Measurements from ENCODE around the gene RHOC. TPM values are rescaled to one million over a fixed set of nuclear protein-coding genes. Genes with fewer than 3 reads are reported as not detected.

RHOC gene
- total and polyA plus RNA-seq, 2 experiments from 2014 or later, result 340 to 610 TPM

DNA sequence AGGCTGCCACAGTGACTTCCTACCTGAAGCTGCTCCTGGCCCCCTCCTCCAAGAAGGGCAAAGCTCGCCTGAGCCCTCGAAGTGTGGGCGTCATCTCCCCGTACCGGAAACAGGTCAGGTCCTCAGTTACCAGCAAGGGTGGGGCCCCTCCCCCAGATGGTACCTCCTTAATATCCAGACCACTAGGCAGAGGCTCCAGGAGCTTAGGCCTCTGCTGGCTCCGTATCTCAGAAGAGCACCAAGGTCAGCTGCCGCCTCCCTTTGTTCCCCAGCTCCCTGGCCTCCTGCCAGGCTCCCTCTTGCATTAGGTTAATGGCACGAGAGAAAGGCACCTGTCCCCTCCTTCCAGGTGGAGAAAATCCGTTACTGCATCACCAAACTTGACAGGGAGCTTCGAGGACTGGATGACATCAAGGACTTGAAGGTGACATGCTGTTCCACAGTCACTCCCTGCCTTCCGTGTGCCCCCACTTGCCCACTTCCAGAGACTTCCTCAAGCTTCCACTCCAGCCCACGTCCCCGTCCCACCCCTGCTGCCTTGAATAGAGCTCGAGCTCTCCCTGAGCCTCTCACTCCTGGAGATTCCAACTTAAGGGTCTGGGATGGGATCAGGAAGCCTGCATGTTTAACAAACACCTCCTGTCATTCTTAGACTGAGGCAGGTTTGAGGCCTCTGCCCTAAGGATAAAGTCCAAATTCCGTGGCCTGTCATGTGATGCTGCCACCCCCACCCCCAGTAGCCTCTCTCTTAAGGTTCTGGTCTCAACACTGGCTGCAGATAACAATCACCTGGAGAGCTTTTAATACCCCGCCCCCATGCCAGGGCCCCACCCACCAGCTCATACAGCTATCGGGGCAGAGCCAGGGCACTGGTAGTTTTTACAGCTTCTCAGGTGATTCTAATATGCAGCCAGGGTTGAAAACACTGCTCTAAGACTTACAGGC is 8.3 kb downstream of the RHOC start:
- Histone ChIP-seq H3K27me3 (no peaks in the 10 kb centered on the region), H3K79me2 (peaks cover 16% of the 10 kb centered on the region), H3K4me2 (peak overlapping the region; percentile 47), H3K36me3 (replicated peaks; ENCODE audit: insufficient read depth, low read depth) (no peaks in the 10 kb centered on the region), H2AFZ (no peak overlapping the region), H3K4me3 (no peak overlapping the region), H3K9me3 (ENCODE audit: low read depth) (no peaks in the 10 kb centered on the region), H3K9me2 (replicated peaks; ENCODE audit: insufficient read depth) (no peaks in the 10 kb centered on the region), H3K4me1 (ENCODE audit: insufficient read depth) (peaks cover 61% of the 10 kb centered on the region), H3K27ac (peak overlapping the region; percentile 97), H4K20me1 (ENCODE audit: insufficient read depth, poor library complexity, severe bottlenecking) (no peaks in the 10 kb centered on the region)
- 46% methylated on average over 17 of the region's 17 CpGs for WGBS (ENCODE audit: low lambda C conversion rate, missing lambda C conversion rate)
- DNase-seq (ENCODE audit: low spot score), result peak; percentile 92
- no peak for TF ChIP-seq EZH2 (IDR thresholded peaks at IDR 0.05; ENCODE audit: borderline replicate concordance)
- no peak for TF ChIP-seq EZH2phosphoT487 (IDR thresholded peaks at IDR 0.05; ENCODE audit: low read depth, severe bottlenecking, unreplicated experiment)
- TF ChIP-seq, protein P1, sequence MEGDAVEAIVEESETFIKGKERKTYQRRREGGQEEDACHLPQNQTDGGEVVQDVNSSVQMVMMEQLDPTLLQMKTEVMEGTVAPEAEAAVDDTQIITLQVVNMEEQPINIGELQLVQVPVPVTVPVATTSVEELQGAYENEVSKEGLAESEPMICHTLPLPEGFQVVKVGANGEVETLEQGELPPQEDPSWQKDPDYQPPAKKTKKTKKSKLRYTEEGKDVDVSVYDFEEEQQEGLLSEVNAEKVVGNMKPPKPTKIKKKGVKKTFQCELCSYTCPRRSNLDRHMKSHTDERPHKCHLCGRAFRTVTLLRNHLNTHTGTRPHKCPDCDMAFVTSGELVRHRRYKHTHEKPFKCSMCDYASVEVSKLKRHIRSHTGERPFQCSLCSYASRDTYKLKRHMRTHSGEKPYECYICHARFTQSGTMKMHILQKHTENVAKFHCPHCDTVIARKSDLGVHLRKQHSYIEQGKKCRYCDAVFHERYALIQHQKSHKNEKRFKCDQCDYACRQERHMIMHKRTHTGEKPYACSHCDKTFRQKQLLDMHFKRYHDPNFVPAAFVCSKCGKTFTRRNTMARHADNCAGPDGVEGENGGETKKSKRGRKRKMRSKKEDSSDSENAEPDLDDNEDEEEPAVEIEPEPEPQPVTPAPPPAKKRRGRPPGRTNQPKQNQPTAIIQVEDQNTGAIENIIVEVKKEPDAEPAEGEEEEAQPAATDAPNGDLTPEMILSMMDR (IDR thresholded peaks at IDR 0.05; ENCODE audit: poor library complexity), result no peak

DNA sequence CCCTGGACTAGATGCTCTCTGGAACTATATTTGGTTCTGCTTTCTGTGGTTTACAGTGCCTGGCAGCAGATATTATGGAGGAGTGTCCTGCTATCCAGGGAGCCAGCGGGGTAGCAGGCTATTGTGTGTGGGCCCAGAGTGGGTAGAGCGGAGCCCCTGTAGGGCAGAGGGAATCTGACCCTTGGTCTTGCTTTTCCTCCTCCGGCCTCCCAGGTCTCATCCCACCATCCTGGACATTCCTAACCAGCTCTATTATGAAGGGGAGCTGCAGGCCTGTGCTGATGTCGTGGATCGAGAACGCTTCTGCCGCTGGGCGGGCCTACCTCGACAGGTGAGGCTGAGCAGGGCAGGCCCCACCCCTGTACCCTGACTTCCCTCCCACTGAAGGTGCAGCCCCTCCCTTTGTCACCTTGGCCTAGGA is 9.1 kb downstream of the RHOC start:
- Histone ChIP-seq H4K20me1 (ENCODE audit: insufficient read depth, poor library complexity, severe bottlenecking) (no peaks in the 10 kb centered on the region), H3K9me3 (ENCODE audit: low read depth) (no peaks in the 10 kb centered on the region), H3K36me3 (replicated peaks; ENCODE audit: insufficient read depth, low read depth) (no peaks in the 10 kb centered on the region), H2AFZ (no peak overlapping the region), H3K79me2 (peaks cover 8% of the 10 kb centered on the region), H3K9me2 (replicated peaks; ENCODE audit: insufficient read depth) (no peaks in the 10 kb centered on the region), H3K4me1 (ENCODE audit: insufficient read depth) (peaks cover 53% of the 10 kb centered on the region), H3K27me3 (no peaks in the 10 kb centered on the region), H3K27ac (peak overlapping the region; percentile 97), H3K4me3 (no peak overlapping the region), H3K4me2 (peak overlapping the region; percentile 47)
- TF ChIP-seq EZH2 (IDR thresholded peaks at IDR 0.05; ENCODE audit: borderline replicate concordance) (no peak), EZH2phosphoT487 (IDR thresholded peaks at IDR 0.05; ENCODE audit: low read depth, severe bottlenecking, unreplicated experiment) (no peak)
- TF ChIP-seq, protein P1 (IDR thresholded peaks at IDR 0.05; ENCODE audit: poor library complexity), result no peak
- DNase-seq (ENCODE audit: low spot score), result no peak
- WGBS (ENCODE audit: low lambda C conversion rate, missing lambda C conversion rate), result 87% methylated on average over 9 of the region's 9 CpGs

DNA sequence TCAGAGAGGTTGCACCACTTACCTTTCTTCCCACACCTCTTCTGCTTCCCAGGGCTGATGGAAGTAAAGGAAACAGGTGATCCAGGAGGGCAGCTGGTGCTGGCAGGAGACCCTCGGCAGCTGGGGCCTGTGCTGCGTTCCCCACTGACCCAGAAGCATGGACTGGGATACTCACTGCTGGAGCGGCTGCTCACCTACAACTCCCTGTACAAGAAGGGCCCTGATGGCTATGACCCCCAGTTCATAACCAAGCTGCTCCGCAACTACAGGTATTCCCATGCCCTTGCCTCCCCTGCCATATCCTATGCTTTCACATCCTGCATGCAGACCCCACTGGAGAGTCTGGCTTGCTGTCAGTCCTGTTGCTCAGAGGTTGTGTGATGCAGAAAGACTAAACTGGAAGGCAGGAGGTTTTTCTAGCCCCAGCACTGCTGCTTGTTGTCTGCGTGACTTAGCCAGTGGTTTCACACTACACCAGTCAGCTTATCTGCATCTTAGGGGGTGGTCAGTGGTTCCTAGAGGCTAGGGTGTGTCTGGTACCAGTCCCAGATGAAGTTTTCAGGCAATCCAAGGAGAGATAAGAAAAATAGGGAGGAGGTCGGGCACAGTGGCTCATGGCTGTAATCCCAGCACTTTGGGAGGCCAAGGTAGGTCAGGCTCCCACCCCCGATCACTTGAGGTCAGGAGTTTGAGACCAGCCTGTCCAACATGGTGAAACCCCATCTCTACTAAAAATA is 10.2 kb downstream of the RHOC start:
- Histone ChIP-seq H3K4me1 (ENCODE audit: insufficient read depth) (peaks cover 43% of the 10 kb centered on the region), H4K20me1 (ENCODE audit: insufficient read depth, poor library complexity, severe bottlenecking) (no peaks in the 10 kb centered on the region), H3K36me3 (replicated peaks; ENCODE audit: insufficient read depth, low read depth) (no peaks in the 10 kb centered on the region), H2AFZ (no peak overlapping the region), H3K4me3 (no peak overlapping the region), H3K9me2 (replicated peaks; ENCODE audit: insufficient read depth) (no peaks in the 10 kb centered on the region), H3K79me2 (no peaks in the 10 kb centered on the region), H3K27me3 (no peaks in the 10 kb centered on the region), H3K9me3 (ENCODE audit: low read depth) (no peaks in the 10 kb centered on the region), H3K27ac (peak overlapping the region; percentile 97), H3K4me2 (no peak overlapping the region)
- WGBS (ENCODE audit: low lambda C conversion rate, missing lambda C conversion rate), result 91% methylated on average over 7 of the region's 7 CpGs
- no peak for DNase-seq (ENCODE audit: low spot score)
- TF ChIP-seq, protein P1 (IDR thresholded peaks at IDR 0.05; ENCODE audit: poor library complexity), result no peak
- no peak for TF ChIP-seq EZH2 (IDR thresholded peaks at IDR 0.05; ENCODE audit: borderline replicate concordance)
- no peak for TF ChIP-seq EZH2phosphoT487 (IDR thresholded peaks at IDR 0.05; ENCODE audit: low read depth, severe bottlenecking, unreplicated experiment)

All from hepatocyte (in vitro differentiated cells).